GM10266 (cell line): ENCODE measurements around the gene MEAK7.

Experiments
- DNase-seq: peaks from one replicate; pipeline ENCODE4 v3.0.0; 2012; ENCODE audit errors: extremely low spot score
- TF ChIP-seq, protein P1 (sequence below): IDR thresholded peaks from 2 replicates; pipeline ENCODE4 v1.5.1; 2012; ENCODE audit warnings: mild to moderate bottlenecking, low read depth; ENCODE audit not compliant: control insufficient read depth, insufficient read depth; ENCODE audit errors: missing control alignments

The MEAK7 gene

DNA sequence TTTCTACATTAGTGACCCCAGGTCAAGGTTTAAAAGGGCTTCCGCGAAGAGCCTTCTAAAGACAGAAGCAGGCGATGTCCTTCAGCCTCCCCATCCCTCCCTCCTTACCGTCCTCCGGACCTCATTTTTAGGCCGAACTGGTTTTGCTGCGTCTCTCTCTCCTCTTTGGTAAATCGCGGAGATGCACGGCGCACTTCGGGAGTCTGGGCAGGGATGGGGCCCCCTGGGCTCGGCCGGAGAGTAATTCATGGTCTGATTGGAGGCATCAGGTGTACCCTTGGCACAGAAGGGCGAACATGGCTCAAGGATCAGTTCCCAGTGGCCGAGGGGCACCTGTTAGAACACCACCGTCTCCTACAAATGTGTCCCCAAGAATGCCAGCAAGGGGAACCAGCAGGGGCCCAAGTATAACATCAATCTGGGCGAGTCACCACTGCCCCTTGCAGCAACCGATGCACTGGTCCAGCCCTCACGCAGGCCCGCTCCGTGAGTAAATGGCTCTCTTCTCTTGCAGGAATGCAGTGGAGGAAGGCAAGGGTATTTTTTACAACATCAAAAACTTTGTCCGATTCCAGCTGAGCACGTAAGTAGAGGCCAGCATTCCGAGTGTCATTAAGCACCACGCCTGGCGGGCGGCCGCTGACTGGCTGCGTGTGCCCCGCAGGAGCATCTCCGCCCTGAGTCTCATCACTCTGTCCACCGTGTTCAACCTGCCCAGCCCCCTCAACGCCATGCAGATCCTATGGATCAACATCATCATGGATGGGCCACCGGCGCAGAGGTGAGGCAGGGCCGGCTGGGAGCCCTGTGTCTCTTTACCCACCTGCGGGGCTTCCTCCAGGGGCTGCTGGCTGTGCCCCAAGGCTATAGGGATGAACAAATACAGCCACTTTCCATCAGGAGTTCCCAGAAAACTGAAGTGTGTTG, 45.6 kb downstream of the MEAK7 start:
- DNase-seq: no peak
- TF ChIP-seq, protein P1, sequence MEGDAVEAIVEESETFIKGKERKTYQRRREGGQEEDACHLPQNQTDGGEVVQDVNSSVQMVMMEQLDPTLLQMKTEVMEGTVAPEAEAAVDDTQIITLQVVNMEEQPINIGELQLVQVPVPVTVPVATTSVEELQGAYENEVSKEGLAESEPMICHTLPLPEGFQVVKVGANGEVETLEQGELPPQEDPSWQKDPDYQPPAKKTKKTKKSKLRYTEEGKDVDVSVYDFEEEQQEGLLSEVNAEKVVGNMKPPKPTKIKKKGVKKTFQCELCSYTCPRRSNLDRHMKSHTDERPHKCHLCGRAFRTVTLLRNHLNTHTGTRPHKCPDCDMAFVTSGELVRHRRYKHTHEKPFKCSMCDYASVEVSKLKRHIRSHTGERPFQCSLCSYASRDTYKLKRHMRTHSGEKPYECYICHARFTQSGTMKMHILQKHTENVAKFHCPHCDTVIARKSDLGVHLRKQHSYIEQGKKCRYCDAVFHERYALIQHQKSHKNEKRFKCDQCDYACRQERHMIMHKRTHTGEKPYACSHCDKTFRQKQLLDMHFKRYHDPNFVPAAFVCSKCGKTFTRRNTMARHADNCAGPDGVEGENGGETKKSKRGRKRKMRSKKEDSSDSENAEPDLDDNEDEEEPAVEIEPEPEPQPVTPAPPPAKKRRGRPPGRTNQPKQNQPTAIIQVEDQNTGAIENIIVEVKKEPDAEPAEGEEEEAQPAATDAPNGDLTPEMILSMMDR: no peak

DNA sequence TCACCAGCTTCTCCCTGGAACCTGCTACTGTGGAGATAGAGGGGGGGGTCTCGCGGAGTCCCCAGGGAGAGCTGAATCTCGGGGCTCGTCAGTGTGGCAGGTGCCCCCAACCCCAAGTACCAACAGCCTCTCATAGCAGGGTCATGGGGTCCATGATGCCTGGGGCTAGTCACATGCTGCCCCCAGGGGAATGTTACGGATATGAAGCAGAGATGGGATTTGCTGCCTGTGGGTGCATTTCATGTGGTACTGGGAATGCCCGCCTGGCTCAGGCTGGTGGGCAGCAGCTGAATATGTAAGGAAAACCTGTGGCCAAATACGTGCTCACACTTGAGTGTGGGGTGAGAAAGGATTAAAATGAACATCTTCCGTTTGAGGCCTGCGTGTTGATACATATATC, 49.4 kb downstream of the MEAK7 start:
- DNase-seq: no peak
- TF ChIP-seq, protein P1: no peak
